Measurements from ENCODE around the gene EPS8L1. TPM values are rescaled to one million over a fixed set of nuclear protein-coding genes. Genes with fewer than 3 reads are reported as not detected.

EPS8L1 gene
- total and polyA plus RNA-seq, 2 of the 4 experiments (the other 2 are of a cell fraction): 0.90 to 2.9 TPM

GRCh38 chr19:55109527-55110291 is 34.0 kb downstream of the EPS8L1 start:
- in situ Hi-C loops (cut with MboI; ENCODE audit: low sequenced_read_pairs) (loop anchor here (25.0 kb wide), 1 partner anchor 528 kb away; the partner anchor contains the start of genes CCDC106, ZNF580 and ZNF581), intact Hi-C loops (cut with micrococcal nuclease) (no loop called here), dilution Hi-C loops (cut with HindIII; ENCODE audit: low sequenced_read_pairs, unreplicated experiment) (no loop called here)
- H3K56ac ChIP-seq (ENCODE audit: extremely low read depth, insufficient read depth, low read length): no peak overlapping the region
- H3K18ac ChIP-seq (ENCODE audit: low read depth, low read length): no peak overlapping the region
- peaks cover 70% of the 10 kb centered on the region for H4K20me1 ChIP-seq (ENCODE audit: insufficient read depth, low read length)
- no peak overlapping the region for H3K4me3 ChIP-seq (ENCODE audit: insufficient read depth, low read depth, low read length)
- H3K9me1 ChIP-seq (ENCODE audit: insufficient read depth, low read length): peaks cover 10% of the 10 kb centered on the region
- H2BK15ac ChIP-seq (ENCODE audit: low read depth, low read length): no peak overlapping the region
- CTCF ChIA-PET: no interaction called here
- no peak overlapping the region for H2BK5ac ChIP-seq (ENCODE audit: low read depth, low read length, poor library complexity, severe bottlenecking)
- 90% methylated on average over 7 of the region's 20 CpGs; no CpG with 5 or more reads in 1 of the 2 experiments for WGBS, 2 experiments (ENCODE audit: extremely low coverage in 2 of 2, insufficient read length in 1 of 2)
- peak overlapping the region; percentile 82 for H2AK9ac ChIP-seq (replicated peaks; ENCODE audit: low read depth, low read length, poor library complexity)
- no peak overlapping the region for H3K23ac ChIP-seq (ENCODE audit: low read depth, low read length)
- H3K9ac ChIP-seq (ENCODE audit: low read depth, low read length): no peak overlapping the region
- H3K4ac ChIP-seq (ENCODE audit: low read depth, low read length): no peak overlapping the region
- H3K14ac ChIP-seq (replicated peaks; ENCODE audit: low read depth, low read length): no peak overlapping the region
- H4K8ac ChIP-seq (ENCODE audit: low read depth in 2 of 2, low read length in 2 of 2): no peak overlapping the region
- H2AFZ ChIP-seq (replicated peaks; ENCODE audit: low read length, poor library complexity): no peak overlapping the region
- H3K4me1 ChIP-seq (ENCODE audit: control insufficient read depth, insufficient read depth, low read length): peaks cover 8% of the 10 kb centered on the region; the same call in 1 of the 2 replicates
- no peak for ATAC-seq (ENCODE audit: low read depth)
- POLR2A ChIA-PET (ENCODE audit: unreplicated experiment): no interaction called here
- H2AK5ac ChIP-seq (ENCODE audit: low read depth, low read length): no peak overlapping the region
- peaks cover 34% of the 10 kb centered on the region for H3K36me3 ChIP-seq (ENCODE audit: control insufficient read depth, insufficient read depth, low read length)
- no peak overlapping the region for H3K4me2 ChIP-seq (ENCODE audit: low read depth, low read length)
- peaks cover 28 to 75% of the 10 kb centered on the region in 2 experiments for H3K79me1 ChIP-seq (ENCODE audit: low read depth in 1 of 2, low read length in 2 of 2)
- H2BK20ac ChIP-seq (ENCODE audit: low read depth, low read length): no peak overlapping the region
- no peak overlapping the region for H4K5ac ChIP-seq (ENCODE audit: low read depth, low read length)
- H3K27me3 ChIP-seq (ENCODE audit: control insufficient read depth, insufficient read depth, low read length): no peaks in the 10 kb centered on the region
- no peaks in the 10 kb centered on the region for H3K9me3 ChIP-seq (ENCODE audit: control insufficient read depth, insufficient read depth, low read length)
- H4K91ac ChIP-seq (ENCODE audit: insufficient read depth, low read depth, low read length): no peak overlapping the region
- no peak overlapping the region for H3K27ac ChIP-seq (ENCODE audit: insufficient read depth, low read length)
- no peak for DNase-seq
- no TSS peak for BruUV-seq (replicated peaks)
- H2BK120ac ChIP-seq (ENCODE audit: low read depth, low read length): no peak overlapping the region
- no peak for TF ChIP-seq RFX5 (IDR thresholded peaks at IDR 0.05; ENCODE audit: low read depth, low read length)
- no peak for TF ChIP-seq CTCF (conservative IDR thresholded peaks at IDR 0.05; ENCODE audit: low read depth, low read length)
- TF ChIP-seq RCOR1 (IDR thresholded peaks at IDR 0.05; ENCODE audit: insufficient replicate concordance, low read length): no peak
- no peak for TF ChIP-seq FOS (IDR thresholded peaks at IDR 0.05; ENCODE audit: low read depth, low read length)
- TF ChIP-seq RAD21 (IDR thresholded peaks at IDR 0.05; ENCODE audit: low read length): no peak
- TF ChIP-seq SMC3 (IDR thresholded peaks at IDR 0.05; ENCODE audit: low read depth, low read length): no peak
- TF ChIP-seq CEBPB (IDR thresholded peaks at IDR 0.05; ENCODE audit: low read depth, low read length): no peak
- no peak for TF ChIP-seq NFE2L2 (IDR thresholded peaks at IDR 0.05; ENCODE audit: low read depth, low read length)
- no peak for TF ChIP-seq MXI1 (IDR thresholded peaks at IDR 0.05; ENCODE audit: borderline replicate concordance, low read depth, low read length)
- TF ChIP-seq, protein P1, sequence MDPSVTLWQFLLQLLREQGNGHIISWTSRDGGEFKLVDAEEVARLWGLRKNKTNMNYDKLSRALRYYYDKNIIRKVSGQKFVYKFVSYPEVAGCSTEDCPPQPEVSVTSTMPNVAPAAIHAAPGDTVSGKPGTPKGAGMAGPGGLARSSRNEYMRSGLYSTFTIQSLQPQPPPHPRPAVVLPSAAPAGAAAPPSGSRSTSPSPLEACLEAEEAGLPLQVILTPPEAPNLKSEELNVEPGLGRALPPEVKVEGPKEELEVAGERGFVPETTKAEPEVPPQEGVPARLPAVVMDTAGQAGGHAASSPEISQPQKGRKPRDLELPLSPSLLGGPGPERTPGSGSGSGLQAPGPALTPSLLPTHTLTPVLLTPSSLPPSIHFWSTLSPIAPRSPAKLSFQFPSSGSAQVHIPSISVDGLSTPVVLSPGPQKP (IDR thresholded peaks at IDR 0.05; ENCODE audit: borderline replicate concordance, low read depth, low read length): no peak
- no peak for TF ChIP-seq POLR2A (IDR thresholded peaks at IDR 0.05; ENCODE audit: low read depth, low read length)
- no peak for TF ChIP-seq CHD1 (IDR thresholded peaks at IDR 0.05; ENCODE audit: low read depth, low read length)
- no peak for TF ChIP-seq BHLHE40 (IDR thresholded peaks at IDR 0.05; ENCODE audit: low read depth, low read length)
- TF ChIP-seq MAFK (IDR thresholded peaks at IDR 0.05; ENCODE audit: low read depth, low read length): no peak
- TF ChIP-seq MAZ (IDR thresholded peaks at IDR 0.05; ENCODE audit: borderline replicate concordance, low read depth, low read length): no peak
